WERI-Rb-1 (cell line): ENCODE results near the gene DDX25.

Source experiments
- DNase-seq: peaks from one replicate; pipeline ENCODE4 v3.0.0-alpha.2; 2020
- H3K27ac ChIP-seq: fragments of 250-450 bp; sonication (Bioruptor Pico); 2 replicates; pipeline ENCODE4 v1.5.1; 2020; ENCODE audit warnings: mild to moderate bottlenecking, moderate library complexity
- H3K27me3 ChIP-seq: fragments of 250-450 bp; sonication (Bioruptor Pico); 2 replicates; pipeline ENCODE4 v1.5.1; 2021; ENCODE audit warnings: mild to moderate bottlenecking, low read depth, moderate library complexity; ENCODE audit not compliant: insufficient read depth, severe bottlenecking
- H3K36me3 ChIP-seq: fragments of 250-450 bp; sonication (Bioruptor Pico); 2 replicates; pipeline ENCODE4 v1.5.1; 2020; ENCODE audit warnings: mild to moderate bottlenecking, moderate library complexity
- H3K4me3 ChIP-seq: 2 replicates; pipeline ENCODE4 v1.5.1; 2011; ENCODE audit warnings: low read depth, mild to moderate bottlenecking, control low read depth, low read length
- H3K9me3 ChIP-seq: fragments of 250-450 bp; sonication (Bioruptor Pico); 2 replicates; pipeline ENCODE4 v1.5.1; 2021; ENCODE audit warnings: mild to moderate bottlenecking, moderate library complexity; ENCODE audit not compliant: severe bottlenecking
- TF ChIP-seq, protein P1 (sequence below): IDR thresholded peaks from 2 replicates; pipeline ENCODE4 v1.5.1; 2011; ENCODE audit warnings: low read depth, mild to moderate bottlenecking, control low read depth, inconsistent platforms, low read length

Gene DDX25

DNA sequence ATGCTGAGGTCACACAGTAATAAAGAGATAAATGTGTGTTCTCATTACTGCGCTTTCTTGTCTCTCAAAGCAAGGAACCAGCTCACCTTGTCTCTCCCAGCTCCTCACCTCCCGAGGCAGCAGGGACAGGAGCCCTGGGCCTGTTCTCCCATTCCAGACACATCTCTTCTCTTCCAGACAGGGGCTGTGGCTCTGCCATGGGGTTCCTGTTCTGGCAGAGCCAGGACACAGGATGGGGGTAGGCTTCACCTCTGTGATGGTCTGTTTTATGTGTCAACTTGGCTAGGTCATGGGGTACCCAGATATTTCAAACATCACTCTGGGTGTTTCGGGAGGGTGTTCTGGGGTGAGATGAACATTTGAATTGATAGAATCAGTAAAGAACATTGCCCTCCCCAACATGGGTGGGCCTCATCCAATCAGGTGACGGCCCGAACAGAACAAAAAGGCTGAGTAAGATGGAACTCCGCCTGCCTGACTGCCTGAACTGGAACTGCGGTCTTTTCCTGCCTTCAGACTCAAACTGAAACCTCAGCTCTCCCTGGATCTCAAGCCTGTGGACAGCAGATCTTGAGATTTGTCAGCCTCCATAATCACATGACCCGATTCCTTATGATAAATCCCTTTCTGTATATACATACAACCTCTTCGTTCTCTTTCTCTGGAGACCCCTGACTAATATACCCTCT lies 39.5 kb downstream of the DDX25 start:
- H3K27ac ChIP-seq = no peak overlapping the region
- no peak overlapping the region for H3K4me3 ChIP-seq
- no peaks in the 10 kb centered on the region for H3K27me3 ChIP-seq
- TF ChIP-seq, protein P1, sequence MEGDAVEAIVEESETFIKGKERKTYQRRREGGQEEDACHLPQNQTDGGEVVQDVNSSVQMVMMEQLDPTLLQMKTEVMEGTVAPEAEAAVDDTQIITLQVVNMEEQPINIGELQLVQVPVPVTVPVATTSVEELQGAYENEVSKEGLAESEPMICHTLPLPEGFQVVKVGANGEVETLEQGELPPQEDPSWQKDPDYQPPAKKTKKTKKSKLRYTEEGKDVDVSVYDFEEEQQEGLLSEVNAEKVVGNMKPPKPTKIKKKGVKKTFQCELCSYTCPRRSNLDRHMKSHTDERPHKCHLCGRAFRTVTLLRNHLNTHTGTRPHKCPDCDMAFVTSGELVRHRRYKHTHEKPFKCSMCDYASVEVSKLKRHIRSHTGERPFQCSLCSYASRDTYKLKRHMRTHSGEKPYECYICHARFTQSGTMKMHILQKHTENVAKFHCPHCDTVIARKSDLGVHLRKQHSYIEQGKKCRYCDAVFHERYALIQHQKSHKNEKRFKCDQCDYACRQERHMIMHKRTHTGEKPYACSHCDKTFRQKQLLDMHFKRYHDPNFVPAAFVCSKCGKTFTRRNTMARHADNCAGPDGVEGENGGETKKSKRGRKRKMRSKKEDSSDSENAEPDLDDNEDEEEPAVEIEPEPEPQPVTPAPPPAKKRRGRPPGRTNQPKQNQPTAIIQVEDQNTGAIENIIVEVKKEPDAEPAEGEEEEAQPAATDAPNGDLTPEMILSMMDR = no peak
- no peaks in the 10 kb centered on the region for H3K36me3 ChIP-seq
- no peak for DNase-seq
- H3K9me3 ChIP-seq = no peaks in the 10 kb centered on the region

DNA sequence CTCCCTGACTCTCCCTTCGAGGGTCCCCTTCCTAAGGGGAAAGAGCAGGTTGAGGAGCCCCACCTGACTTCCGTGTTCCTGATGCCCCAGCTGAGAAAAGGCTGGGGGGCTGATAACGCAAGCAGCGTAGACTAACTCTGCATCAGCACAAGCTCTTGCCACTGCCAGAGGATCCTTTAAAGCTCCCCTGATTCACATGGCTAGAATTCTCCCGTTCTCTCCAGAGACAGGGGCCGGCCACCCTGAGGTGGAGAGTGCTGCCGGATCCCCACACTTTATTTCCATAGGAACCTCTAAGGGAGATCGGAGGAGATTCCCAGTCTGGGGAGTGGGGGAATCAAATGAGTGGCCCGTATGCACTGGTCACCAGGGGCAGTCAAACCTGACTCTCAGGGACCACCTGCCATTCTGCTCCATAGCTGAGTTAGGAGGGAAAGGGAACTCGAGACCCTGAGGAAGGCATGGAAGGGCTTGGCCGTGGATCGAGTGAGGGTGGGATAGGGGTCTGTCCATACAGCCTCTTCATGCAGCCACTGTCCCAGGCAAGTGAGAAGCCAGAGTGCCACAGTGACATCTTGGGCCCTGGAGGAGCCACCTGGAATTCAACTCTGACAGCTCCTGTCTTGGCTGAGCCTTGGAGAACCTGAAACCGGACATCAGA lies 40.2 kb downstream of the DDX25 start:
- no peaks in the 10 kb centered on the region for H3K9me3 ChIP-seq
- no peak overlapping the region for H3K27ac ChIP-seq
- H3K27me3 ChIP-seq = no peaks in the 10 kb centered on the region
- no peak for DNase-seq
- no peaks in the 10 kb centered on the region for H3K36me3 ChIP-seq
- no peak overlapping the region for H3K4me3 ChIP-seq
- TF ChIP-seq, protein P1 = no peak

DNA sequence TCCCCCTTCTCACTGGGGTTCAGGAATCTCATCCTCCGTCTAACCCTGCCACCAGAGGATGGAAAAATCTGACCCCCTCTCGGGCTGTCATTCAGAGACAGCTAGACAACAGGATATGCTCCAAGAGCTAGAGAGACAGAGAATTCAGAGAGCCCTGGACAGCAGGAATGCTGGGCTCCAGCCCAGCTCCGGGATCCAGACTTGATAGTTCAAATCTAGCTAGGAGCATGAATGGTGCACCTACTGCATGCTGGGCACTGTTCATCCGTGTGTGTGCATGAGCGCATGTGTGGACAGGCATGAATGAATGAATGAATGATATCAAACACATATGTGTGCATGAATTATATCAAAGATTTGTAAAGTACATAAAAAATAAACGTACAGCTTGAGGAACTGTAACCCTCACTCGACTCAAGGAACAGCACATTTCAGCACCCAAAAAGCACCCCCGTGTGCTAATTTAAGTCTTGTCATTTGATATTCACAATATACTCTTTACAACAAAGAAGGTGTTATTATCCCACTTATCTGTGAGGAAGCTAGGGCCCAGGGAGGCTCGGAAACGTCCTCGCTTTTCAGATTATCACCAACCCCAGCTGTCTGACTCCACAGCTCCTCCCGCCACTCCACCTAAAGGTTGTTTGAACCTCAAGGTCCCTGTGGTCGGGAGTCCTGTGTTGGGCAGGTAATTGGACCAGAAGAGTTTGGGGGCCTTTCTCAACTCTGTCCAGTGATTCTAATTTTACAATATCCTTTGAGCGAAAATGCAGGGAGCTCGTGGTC lies 40.9 kb downstream of the DDX25 start:
- Histone ChIP-seq H3K36me3 (no peaks in the 10 kb centered on the region), H3K27me3 (no peaks in the 10 kb centered on the region), H3K4me3 (no peak overlapping the region), H3K27ac (no peak overlapping the region), H3K9me3 (no peaks in the 10 kb centered on the region)
- DNase-seq = no peak
- TF ChIP-seq, protein P1 = no peak

DNA sequence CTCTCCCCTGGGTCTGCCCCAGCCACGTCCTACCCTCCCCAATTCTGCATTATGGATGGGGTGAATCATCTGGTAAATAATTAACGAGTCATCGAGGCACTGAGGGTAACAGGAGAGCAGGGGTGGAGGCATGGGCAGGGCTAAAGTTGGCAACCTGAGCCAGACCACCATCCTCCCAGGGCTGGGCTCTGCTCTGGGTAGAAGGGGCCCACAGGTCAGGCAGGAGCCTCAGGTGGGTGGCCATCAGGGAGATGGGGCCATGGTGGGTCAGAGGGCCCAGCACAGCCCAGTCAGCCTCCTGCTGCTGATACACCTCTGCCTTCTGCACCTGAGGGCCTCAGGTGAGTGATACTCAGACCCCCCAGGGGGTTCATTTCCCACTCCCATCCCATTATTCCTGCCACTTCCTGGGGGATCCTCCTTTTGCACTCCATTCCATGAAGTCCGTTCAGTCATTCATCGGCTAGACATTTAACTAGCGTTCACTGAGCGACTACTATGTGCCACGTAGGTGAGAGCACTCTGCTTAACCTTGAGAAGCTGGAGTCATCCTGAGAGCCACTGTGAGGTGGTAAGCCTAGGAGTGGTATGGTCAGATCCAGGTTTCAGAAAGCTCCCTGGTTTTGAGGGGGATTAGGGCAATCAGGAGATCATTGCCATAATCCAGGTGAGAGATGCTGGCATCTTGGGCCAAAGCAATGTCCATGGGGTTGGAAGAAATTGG lies 41.7 kb downstream of the DDX25 start, which contains the start of gene VSIG10L2:
Gene VSIG10L2, plus strand, starts transcription at position 248 of the 724 bp plus-strand sequence. Its CDS starts 12 bp downstream, at position 260.
- Histone ChIP-seq H3K9me3 (no peaks in the 10 kb centered on the region), H3K27me3 (no peaks in the 10 kb centered on the region), H3K4me3 (no peak within 1 kb of the TSS), H3K27ac (no peak within 1 kb of the TSS), H3K36me3 (no peaks in the 10 kb centered on the region)
- TF ChIP-seq, protein P1 = no peak
- DNase-seq = no peak

DNA sequence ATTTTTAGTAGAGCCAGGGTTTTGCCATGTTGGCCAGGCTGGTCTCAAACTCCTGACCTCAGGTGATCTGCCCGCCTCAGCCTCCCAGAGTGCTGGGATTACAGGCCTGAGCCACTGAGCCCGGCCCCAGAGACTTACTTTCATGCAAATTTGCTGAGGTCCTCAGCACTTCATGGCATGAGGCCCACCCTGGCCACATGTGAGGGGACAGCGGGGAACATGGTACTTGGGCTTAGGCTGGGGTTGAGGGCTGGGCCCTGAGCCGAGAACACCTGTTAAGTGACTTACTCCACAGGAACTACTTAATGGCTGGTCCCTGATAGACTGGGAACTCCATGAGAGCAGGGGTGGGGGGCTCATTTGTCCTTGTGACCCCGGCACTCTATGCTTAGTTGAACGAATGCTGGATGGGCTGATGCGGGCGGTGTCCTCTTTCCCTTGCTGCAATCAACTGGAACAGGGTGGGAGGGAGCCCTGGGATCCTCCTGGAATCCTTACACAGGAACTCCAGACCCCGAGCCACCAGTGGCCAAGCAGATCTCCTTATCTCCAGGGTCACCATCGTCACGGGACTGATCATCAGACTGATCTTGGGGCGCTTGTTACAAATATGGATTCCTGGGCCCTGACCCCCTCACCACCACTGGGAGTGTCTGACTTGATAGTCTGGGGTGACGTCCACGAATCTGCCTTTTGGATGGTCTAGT lies 42.6 kb downstream of the DDX25 start:
- DNase-seq = no peak
- Histone ChIP-seq H3K4me3 (no peak overlapping the region), H3K36me3 (no peaks in the 10 kb centered on the region), H3K27me3 (no peaks in the 10 kb centered on the region), H3K27ac (no peak overlapping the region), H3K9me3 (no peaks in the 10 kb centered on the region)
- TF ChIP-seq, protein P1 = no peak
